DOHH2 (cell line): Measurements from ENCODE around the gene EPB41L3.

Source experiments
- EZH2phosphoT487 ChIP-seq: fragments of 200-600 bp; sonication (generic); IDR thresholded peaks from 2 replicates; pipeline ENCODE4 v1.6.1; 2017; ENCODE audit warnings: borderline replicate concordance, mild to moderate bottlenecking, antibody characterized with exemption, low read length, moderate library complexity, mixed read lengths
- TF ChIP-seq, protein P1 (sequence below): fragments of 200-600 bp; sonication (generic); IDR thresholded peaks from one replicate; pipeline ENCODE4 v1.5.1; 2014; ENCODE audit warnings: antibody characterized with exemption, mild to moderate bottlenecking, low read depth, low read length; ENCODE audit not compliant: poor library complexity, severe bottlenecking

DNA sequence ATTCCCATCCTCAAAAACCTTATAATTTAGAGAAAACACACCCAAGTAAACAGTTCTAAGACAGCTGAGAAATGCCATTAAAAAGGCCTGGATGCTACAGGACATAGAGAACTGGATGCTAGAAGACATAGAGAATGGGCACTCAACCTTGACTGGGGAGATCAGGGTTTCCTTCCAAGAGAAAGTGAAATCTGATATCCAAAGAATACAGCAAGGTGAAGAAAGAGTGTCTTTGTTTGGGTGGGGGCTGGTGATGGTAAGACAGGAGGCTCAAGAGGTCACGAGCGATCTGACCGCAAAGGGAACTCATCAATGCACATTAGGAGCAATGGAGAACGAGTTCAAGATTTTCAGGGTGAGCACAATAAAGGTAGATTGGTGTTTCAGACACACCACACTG, 31.6 kb downstream of the EPB41L3 start:
- TF ChIP-seq, protein P1, sequence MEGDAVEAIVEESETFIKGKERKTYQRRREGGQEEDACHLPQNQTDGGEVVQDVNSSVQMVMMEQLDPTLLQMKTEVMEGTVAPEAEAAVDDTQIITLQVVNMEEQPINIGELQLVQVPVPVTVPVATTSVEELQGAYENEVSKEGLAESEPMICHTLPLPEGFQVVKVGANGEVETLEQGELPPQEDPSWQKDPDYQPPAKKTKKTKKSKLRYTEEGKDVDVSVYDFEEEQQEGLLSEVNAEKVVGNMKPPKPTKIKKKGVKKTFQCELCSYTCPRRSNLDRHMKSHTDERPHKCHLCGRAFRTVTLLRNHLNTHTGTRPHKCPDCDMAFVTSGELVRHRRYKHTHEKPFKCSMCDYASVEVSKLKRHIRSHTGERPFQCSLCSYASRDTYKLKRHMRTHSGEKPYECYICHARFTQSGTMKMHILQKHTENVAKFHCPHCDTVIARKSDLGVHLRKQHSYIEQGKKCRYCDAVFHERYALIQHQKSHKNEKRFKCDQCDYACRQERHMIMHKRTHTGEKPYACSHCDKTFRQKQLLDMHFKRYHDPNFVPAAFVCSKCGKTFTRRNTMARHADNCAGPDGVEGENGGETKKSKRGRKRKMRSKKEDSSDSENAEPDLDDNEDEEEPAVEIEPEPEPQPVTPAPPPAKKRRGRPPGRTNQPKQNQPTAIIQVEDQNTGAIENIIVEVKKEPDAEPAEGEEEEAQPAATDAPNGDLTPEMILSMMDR, result no peak
- TF ChIP-seq EZH2phosphoT487, result no peak
